ENCODE data around the gene FAM221A.

GRCh38 chr7:23680414-23681405 lies 711 bp downstream of the FAM221A start:
- no peak for TF ChIP-seq CTCF (IDR thresholded peaks at IDR 0.05; ENCODE audit: low read depth, low read length)
- no peak for TF ChIP-seq EZH2phosphoT487 (IDR thresholded peaks at IDR 0.05; ENCODE audit: low read depth)

Data from OCI-LY3 (cell line).